Temporal lobe (tissue), 2 donors: ENCODE data around the gene CDC42EP5. TPM values are rescaled to one million over a fixed set of nuclear protein-coding genes. Genes with fewer than 3 reads are reported as not detected.

Experiments used
- small RNA-seq: library from RNA; depleted of rRNA; stranded (forward); fragments of <200 nt; gene quantifications from one replicate; pipeline ENCODE3, GENCODE V24; 2014; ENCODE audit warnings: low replicate concordance
- total RNA-seq: library from RNA; depleted of rRNA; stranded (reverse); fragments of >200 nt; gene quantifications from one replicate; pipeline ENCODE4 v1.2.3, GENCODE V29; 2014

The CDC42EP5 gene
- total RNA-seq, 1 donor from 2014 or later = 1.7 TPM

Small RNAs within 50 kb of the gene (small RNA-seq; reads per million reads assigned to genes)
- gene AC245884.3 = not detected

Other genes starting within 250 kb of the CDC42EP5 start
- gene LILRA6, start 230.5 kb downstream of the CDC42EP5 start, total RNA-seq = under 0.01 TPM
- 0.25 TPM for gene LILRB5, start 216.0 kb downstream of the CDC42EP5 start, total RNA-seq
- gene LILRB2, start 192.2 kb downstream of the CDC42EP5 start, total RNA-seq = 0.25 TPM
- not detected for gene LILRA5, start 160.1 kb downstream of the CDC42EP5 start, total RNA-seq
- gene LILRA4, start 134.1 kb downstream of the CDC42EP5 start, total RNA-seq = not detected
- gene LAIR1, start 108.4 kb downstream of the CDC42EP5 start, total RNA-seq = 0.98 TPM
- 79.7 TPM for gene TTYH1, start 57.8 kb downstream of the CDC42EP5 start, total RNA-seq
- 22.6 TPM for gene LENG8, start 24.1 kb downstream of the CDC42EP5 start, total RNA-seq
- gene LENG9, start 9.5 kb downstream of the CDC42EP5 start, total RNA-seq = 2.7 TPM
- not detected for gene LAIR2, start 29.5 kb upstream of the CDC42EP5 start, total RNA-seq
- not detected for gene LILRA2, start 100.5 kb upstream of the CDC42EP5 start, total RNA-seq
- 0.25 TPM for gene LILRA1, start 120.3 kb upstream of the CDC42EP5 start, total RNA-seq
- gene LILRB1, start 157.2 kb upstream of the CDC42EP5 start, total RNA-seq = under 0.01 TPM
- gene LILRB4, start 189.7 kb upstream of the CDC42EP5 start, total RNA-seq = 0.49 TPM